ENCODE measurements around the gene MSRB3. TPM values are rescaled to one million over a fixed set of nuclear protein-coding genes. Genes with fewer than 3 reads are reported as not detected.

Gene MSRB3
- total and polyA plus RNA-seq, 2 experiments from 2014 or later, result 0.95 to 1.7 TPM

GRCh38 chr12:65368055-65368454, 89.6 kb downstream of the MSRB3 start (continued):
- TF ChIP-seq ZNF462 (CRISPR knock-in tag; IDR thresholded peaks at IDR 0.05) (no peak), EZH2phosphoT487 (IDR thresholded peaks at IDR 0.05; ENCODE audit: unreplicated experiment) (no peak), CTCF (conservative IDR thresholded peaks at IDR 0.05; ENCODE audit: low read depth in 2 of 2) (no peak), STAT1 (IDR thresholded peaks at IDR 0.05; ENCODE audit: unreplicated experiment) (no peak), NANOG (IDR thresholded peaks at IDR 0.05; ENCODE audit: borderline replicate concordance) (no peak)

- Mint-ChIP-seq H3K27me3 (ENCODE audit: insufficient read depth, low read depth, poor library complexity) (peaks cover 3% of the 10 kb centered on the region), H3K27ac (no peak overlapping the region)
- TF ChIP-seq EZH2phosphoT487 (IDR thresholded peaks at IDR 0.05; ENCODE audit: unreplicated experiment) (no peak), ZNF331 (CRISPR knock-in tag; IDR thresholded peaks at IDR 0.05; ENCODE audit: low read depth) (no peak), ZNF462 (CRISPR knock-in tag; IDR thresholded peaks at IDR 0.05) (no peak), ETS1 (IDR thresholded peaks at IDR 0.05) (no peak)
Observed at GRCh38 chr12:65372574-65372973, 94.1 kb downstream of the MSRB3 start.

More at GRCh38 chr12:65372574-65372973, 94.1 kb downstream of the MSRB3 start:
- Mint-ChIP-seq H3K9me3 (no peaks in the 10 kb centered on the region), H3K4me3 (no peak overlapping the region), H3K4me1 (0 out of 3 replicates have a peak, but pooled peaks cover 2% of the 10 kb centered on the region), H3K36me3 (ENCODE audit: low read depth) (no peaks in the 10 kb centered on the region)
- no peaks in the 10 kb centered on the region for H3K4me1 ChIP-seq (ENCODE audit: insufficient read depth)
- H3F3A ChIP-seq (replicated peaks; ENCODE audit: low read depth), result no peaks in the 10 kb centered on the region
- no peak overlapping the region for H3K4me2 ChIP-seq
- no peaks in the 10 kb centered on the region for H3K36me3 ChIP-seq (ENCODE audit: insufficient read depth)
- H3K4me3 ChIP-seq, result no peak overlapping the region
- no peak overlapping the region for H3K27ac ChIP-seq (ENCODE audit: low read depth)
- DNase-seq (ENCODE audit: low spot score) (no peak), ATAC-seq (no peak)
- no peaks in the 10 kb centered on the region for H3K9me2 ChIP-seq (ENCODE audit: insufficient read depth)
- no peaks in the 10 kb centered on the region for H3K79me2 ChIP-seq (replicated peaks; ENCODE audit: insufficient read depth)
- H4K20me1 ChIP-seq (replicated peaks; ENCODE audit: insufficient read depth), result no peaks in the 10 kb centered on the region
- H3K27me3 ChIP-seq (ENCODE audit: insufficient read depth), result no peaks in the 10 kb centered on the region
- no peak overlapping the region for H2AFZ ChIP-seq
